ENCODE data around the gene TFAP2C.

Gene TFAP2C

GRCh38 chr20:56663660-56664059 lies 34.6 kb downstream of the TFAP2C start:
- Histone ChIP-seq H3K27me3 (ENCODE audit: insufficient read depth, low read length) (no peaks in the 10 kb centered on the region), H3K36me3 (ENCODE audit: insufficient read depth, low read length) (no peaks in the 10 kb centered on the region), H3K9ac (ENCODE audit: low read length) (no peak overlapping the region), H3K4me1 (ENCODE audit: insufficient read depth, low read length, severe bottlenecking) (no peaks in the 10 kb centered on the region), H3K79me2 (ENCODE audit: insufficient read depth, low read length) (no peaks in the 10 kb centered on the region), H4K20me1 (ENCODE audit: insufficient read depth, low read length) (no peaks in the 10 kb centered on the region), H2AFZ (ENCODE audit: low read length) (no peak overlapping the region), H3K9me2 (ENCODE audit: low read depth, low read length) (no peaks in the 10 kb centered on the region), H3K9me3 (ENCODE audit: low read length) (no peaks in the 10 kb centered on the region), H3K4me2 (ENCODE audit: low read length) (no peak overlapping the region), H3K27ac (ENCODE audit: low read depth, low read length, poor library complexity, severe bottlenecking) (no peak overlapping the region), H3F3A (ENCODE audit: insufficient read depth, low read length) (no peaks in the 10 kb centered on the region), H3K4me3 (ENCODE audit: low read depth, low read length, poor library complexity, severe bottlenecking) (no peak overlapping the region)
- TF ChIP-seq EZH2 (IDR thresholded peaks at IDR 0.05; ENCODE audit: borderline replicate concordance, low read length) (no peak), CTCF (IDR thresholded peaks at IDR 0.05; ENCODE audit: low read length) (no peak)

GRCh38 chr20:56664796-56665195 lies 35.7 kb downstream of the TFAP2C start:
- H3K27ac ChIP-seq (ENCODE audit: low read depth, low read length, poor library complexity, severe bottlenecking): no peak overlapping the region
- no peak overlapping the region for H3K9ac ChIP-seq (ENCODE audit: low read length)
- H3K36me3 ChIP-seq (ENCODE audit: insufficient read depth, low read length): no peaks in the 10 kb centered on the region
- no peaks in the 10 kb centered on the region for H3K79me2 ChIP-seq (ENCODE audit: insufficient read depth, low read length)
- no peak for TF ChIP-seq CTCF (IDR thresholded peaks at IDR 0.05; ENCODE audit: low read length)
- no peak for TF ChIP-seq EZH2 (IDR thresholded peaks at IDR 0.05; ENCODE audit: borderline replicate concordance, low read length)
- H3F3A ChIP-seq (ENCODE audit: insufficient read depth, low read length): no peaks in the 10 kb centered on the region
- H3K27me3 ChIP-seq (ENCODE audit: insufficient read depth, low read length): no peaks in the 10 kb centered on the region
- no peaks in the 10 kb centered on the region for H4K20me1 ChIP-seq (ENCODE audit: insufficient read depth, low read length)
- H3K9me3 ChIP-seq (ENCODE audit: low read length): no peaks in the 10 kb centered on the region
- no peaks in the 10 kb centered on the region for H3K4me1 ChIP-seq (ENCODE audit: insufficient read depth, low read length, severe bottlenecking)
- no peaks in the 10 kb centered on the region for H3K9me2 ChIP-seq (ENCODE audit: low read depth, low read length)
- no peak overlapping the region for H3K4me3 ChIP-seq (ENCODE audit: low read depth, low read length, poor library complexity, severe bottlenecking)
- no peak overlapping the region for H3K4me2 ChIP-seq (ENCODE audit: low read length)
- H2AFZ ChIP-seq (ENCODE audit: low read length): no peak overlapping the region

GRCh38 chr20:56665806-56666205 lies 36.7 kb downstream of the TFAP2C start:
- H3K27me3 ChIP-seq (ENCODE audit: insufficient read depth, low read length): no peaks in the 10 kb centered on the region
- no peak overlapping the region for H2AFZ ChIP-seq (ENCODE audit: low read length)
- H3F3A ChIP-seq (ENCODE audit: insufficient read depth, low read length): no peaks in the 10 kb centered on the region
- TF ChIP-seq EZH2 (IDR thresholded peaks at IDR 0.05; ENCODE audit: borderline replicate concordance, low read length) (no peak), CTCF (IDR thresholded peaks at IDR 0.05; ENCODE audit: low read length) (no peak)
- H3K4me2 ChIP-seq (ENCODE audit: low read length): no peak overlapping the region
- no peaks in the 10 kb centered on the region for H3K4me1 ChIP-seq (ENCODE audit: insufficient read depth, low read length, severe bottlenecking)
- H3K36me3 ChIP-seq (ENCODE audit: insufficient read depth, low read length): no peaks in the 10 kb centered on the region
- no peaks in the 10 kb centered on the region for H3K79me2 ChIP-seq (ENCODE audit: insufficient read depth, low read length)
- no peak overlapping the region for H3K9ac ChIP-seq (ENCODE audit: low read length)
- H3K9me2 ChIP-seq (ENCODE audit: low read depth, low read length): no peaks in the 10 kb centered on the region
- H4K20me1 ChIP-seq (ENCODE audit: insufficient read depth, low read length): no peaks in the 10 kb centered on the region
- no peaks in the 10 kb centered on the region for H3K9me3 ChIP-seq (ENCODE audit: low read length)
- H3K27ac ChIP-seq (ENCODE audit: low read depth, low read length, poor library complexity, severe bottlenecking): no peak overlapping the region
- no peak overlapping the region for H3K4me3 ChIP-seq (ENCODE audit: low read depth, low read length, poor library complexity, severe bottlenecking)

All from OCI-LY1 (cell line).